HEK293 (cell line): Measurements from ENCODE around the gene BTNL9.

Source experiments
- CTCF ChIA-PET: fragments of 350-600 bp; formaldehyde crosslinking; extraction: SDS; loops from one replicate; lab custom pipeline; 2021; ENCODE audit warnings: antibody characterized with exemption; lab: Yijun Ruan, JAX
- POLR2A ChIA-PET: fragments of 300-600 bp; formaldehyde crosslinking; extraction: SDS; loops from one replicate; lab custom pipeline; 2020; ENCODE audit warnings: antibody characterized with exemption, inconsistent platforms; lab: Yijun Ruan, JAX
- H3K27ac ChIP-seq: fragments of 200-500 bp; sonication (Bioruptor generic); 2 replicates; pipeline ENCODE4 v1.5.1; 2014; ENCODE audit warnings: low read depth, low read length, control low read depth, inconsistent platforms; ENCODE audit errors: extremely low read depth
- H3K36me3 ChIP-seq, 2 experiments: fragments of 200-500 bp in 1 of 2; sonication (Bioruptor generic) in 1 of 2; 1 replicate in 1 of 2; 2 replicates in 1 of 2; pipeline ENCODE4 v1.5.1; 2014 to 2017; ENCODE audit warnings: inconsistent platforms in 2 of 2, low read length in 2 of 2; ENCODE audit not compliant: control insufficient read depth in 2 of 2, insufficient read depth in 1 of 2
- H3K4me1 ChIP-seq: fragments of 200-500 bp; sonication (Bioruptor generic); 2 replicates; pipeline ENCODE4 v1.5.1; 2014; ENCODE audit warnings: mild to moderate bottlenecking, low read length, inconsistent platforms; ENCODE audit not compliant: control insufficient read depth, insufficient read depth
- H3K4me3 ChIP-seq: 2 replicates; pipeline ENCODE4 v1.5.1; 2011; ENCODE audit warnings: low read depth, mild to moderate bottlenecking, control low read depth, low read length, moderate library complexity
- H3K9me3 ChIP-seq: fragments of 200-500 bp; sonication (Bioruptor generic); 2 replicates; pipeline ENCODE4 v1.5.1; 2014; ENCODE audit warnings: low read depth, low read length, inconsistent platforms; ENCODE audit not compliant: control insufficient read depth, insufficient read depth
- BCL11A ChIP-seq: fragments of 450-650 bp; formaldehyde crosslinking; IDR thresholded peaks from 2 replicates; pipeline ENCODE4 v1.5.1; 2016; ENCODE audit warnings: low read depth, missing biosample characterization, missing genetic modification characterization
- CTCF ChIP-seq: fragments of 450-650 bp; formaldehyde crosslinking; IDR thresholded peaks from 2 replicates; pipeline ENCODE4 v1.5.1; 2016; ENCODE audit warnings: missing biosample characterization, missing genetic modification characterization
- GLIS2 ChIP-seq: fragments of 450-650 bp; formaldehyde crosslinking; IDR thresholded peaks from 2 replicates; pipeline ENCODE4 v1.5.1; 2016; ENCODE audit warnings: missing biosample characterization, missing genetic modification characterization
- HOXA7 ChIP-seq: sonication (generic); formaldehyde crosslinking; IDR thresholded peaks from 2 replicates; pipeline ENCODE4 v1.8.1; 2022; ENCODE audit warnings: missing genetic modification reagents, borderline replicate concordance
- MEIS1 ChIP-seq: sonication (generic); formaldehyde crosslinking; IDR thresholded peaks from 2 replicates; pipeline ENCODE4 v1.8.1; 2022; ENCODE audit warnings: missing genetic modification reagents, mild to moderate bottlenecking, borderline replicate concordance
- OVOL3 ChIP-seq: fragments of 450-650 bp; formaldehyde crosslinking; IDR thresholded peaks from 2 replicates; pipeline ENCODE4 v1.5.1; 2016; ENCODE audit warnings: missing biosample characterization, missing genetic modification characterization
- SCRT2 ChIP-seq: fragments of 450-650 bp; formaldehyde crosslinking; IDR thresholded peaks from 2 replicates; pipeline ENCODE4 v1.5.1; 2016; ENCODE audit warnings: missing biosample characterization, missing genetic modification characterization
- WT1 ChIP-seq: fragments of 450-650 bp; formaldehyde crosslinking; IDR thresholded peaks from 2 replicates; pipeline ENCODE4 v1.5.1; 2016; ENCODE audit warnings: missing biosample characterization, missing genetic modification characterization
- ZBTB1 ChIP-seq: fragments of 450-650 bp; formaldehyde crosslinking; IDR thresholded peaks from 2 replicates; pipeline ENCODE4 v1.5.1; 2016; ENCODE audit warnings: missing biosample characterization, missing genetic modification characterization
- ZBTB17 ChIP-seq: fragments of 450-650 bp; formaldehyde crosslinking; IDR thresholded peaks from 2 replicates; pipeline ENCODE4 v1.5.1; 2016; ENCODE audit warnings: missing biosample characterization, missing genetic modification characterization
- ZFP37 ChIP-seq: fragments of 450-650 bp; formaldehyde crosslinking; IDR thresholded peaks from 2 replicates; pipeline ENCODE4 v1.5.1; 2016; ENCODE audit warnings: missing biosample characterization, missing genetic modification characterization
- ZNF132 ChIP-seq: fragments of 450-650 bp; formaldehyde crosslinking; IDR thresholded peaks from 2 replicates; pipeline ENCODE4 v1.5.1; 2017; ENCODE audit warnings: missing biosample characterization, missing genetic modification characterization, borderline replicate concordance
- ZNF16 ChIP-seq: fragments of 450-650 bp; formaldehyde crosslinking; IDR thresholded peaks from 2 replicates; pipeline ENCODE4 v1.5.1; 2016; ENCODE audit warnings: low read depth, missing biosample characterization, missing genetic modification characterization
- ZNF223 ChIP-seq: fragments of 450-650 bp; formaldehyde crosslinking; IDR thresholded peaks from 2 replicates; pipeline ENCODE4 v1.5.1; 2016; ENCODE audit warnings: missing biosample characterization, missing genetic modification characterization
- ZNF23 ChIP-seq: fragments of 450-650 bp; formaldehyde crosslinking; IDR thresholded peaks from 2 replicates; pipeline ENCODE4 v1.5.1; 2016; ENCODE audit warnings: missing biosample characterization, missing genetic modification characterization, borderline replicate concordance
- ZNF335 ChIP-seq: fragments of 450-650 bp; formaldehyde crosslinking; conservative IDR thresholded peaks from 2 replicates; pipeline ENCODE4 v1.5.1; 2016; ENCODE audit warnings: missing biosample characterization, missing genetic modification characterization
- ZNF423 ChIP-seq: fragments of 450-650 bp; formaldehyde crosslinking; IDR thresholded peaks from 2 replicates; pipeline ENCODE4 v1.5.1; 2016; ENCODE audit warnings: missing biosample characterization, missing genetic modification characterization
- ZNF426 ChIP-seq: fragments of 450-650 bp; formaldehyde crosslinking; IDR thresholded peaks from 2 replicates; pipeline ENCODE4 v1.5.1; 2017; ENCODE audit warnings: missing biosample characterization, missing genetic modification characterization, mild to moderate bottlenecking, inconsistent platforms, moderate library complexity
- ZNF521 ChIP-seq: fragments of 450-650 bp; formaldehyde crosslinking; IDR thresholded peaks from 2 replicates; pipeline ENCODE4 v1.5.1; 2017; ENCODE audit warnings: missing biosample characterization, mild to moderate bottlenecking, missing genetic modification characterization
- ZNF548 ChIP-seq: fragments of 450-650 bp; formaldehyde crosslinking; IDR thresholded peaks from 2 replicates; pipeline ENCODE4 v1.5.1; 2016; ENCODE audit warnings: missing biosample characterization, missing genetic modification characterization
- ZNF560 ChIP-seq: fragments of 450-650 bp; formaldehyde crosslinking; IDR thresholded peaks from 2 replicates; pipeline ENCODE4 v1.5.1; 2017; ENCODE audit warnings: missing biosample characterization, missing genetic modification characterization, borderline replicate concordance
- ZNF561 ChIP-seq: fragments of 450-650 bp; IDR thresholded peaks from 2 replicates; pipeline ENCODE4 v1.5.1; 2018; ENCODE audit warnings: missing biosample characterization, missing genetic modification characterization, borderline replicate concordance
- ZNF600 ChIP-seq: fragments of 450-650 bp; formaldehyde crosslinking; IDR thresholded peaks from 2 replicates; pipeline ENCODE4 v1.5.1; 2016; ENCODE audit warnings: missing biosample characterization, missing genetic modification characterization
- ZNF623 ChIP-seq: fragments of 450-650 bp; formaldehyde crosslinking; IDR thresholded peaks from 2 replicates; pipeline ENCODE4 v1.5.1; 2016; ENCODE audit warnings: missing biosample characterization, missing genetic modification characterization
- ZNF626 ChIP-seq: fragments of 450-650 bp; sonication (Bioruptor Pico); formaldehyde crosslinking; IDR thresholded peaks from 2 replicates; pipeline ENCODE4 v1.5.1; 2018; ENCODE audit warnings: missing biosample characterization, missing genetic modification characterization, inconsistent platforms
- ZNF704 ChIP-seq: fragments of 450-650 bp; formaldehyde crosslinking; IDR thresholded peaks from 2 replicates; pipeline ENCODE4 v1.5.1; 2016; ENCODE audit warnings: missing biosample characterization, missing genetic modification characterization
- ZNF792 ChIP-seq: fragments of 450-650 bp; formaldehyde crosslinking; IDR thresholded peaks from 2 replicates; pipeline ENCODE4 v1.5.1; 2016; ENCODE audit warnings: missing biosample characterization, missing genetic modification characterization
- ZNF830 ChIP-seq: fragments of 450-650 bp; IDR thresholded peaks from 2 replicates; pipeline ENCODE4 v1.5.0; 2018; ENCODE audit warnings: missing biosample characterization, missing genetic modification characterization, low read depth, mild to moderate bottlenecking, moderate library complexity
- ZNF837 ChIP-seq: fragments of 450-650 bp; formaldehyde crosslinking; IDR thresholded peaks from 2 replicates; pipeline ENCODE4 v1.5.1; 2016; ENCODE audit warnings: missing biosample characterization, missing genetic modification characterization

BTNL9 gene

GRCh38 chr5:181047921-181048320, 7.9 kb downstream of the BTNL9 start:
- ChIA-PET POLR2A (no interaction called here), CTCF (no interaction called here)
- no peaks in the 10 kb centered on the region for H3K9me3 ChIP-seq
- no peak overlapping the region for H3K27ac ChIP-seq
- no peaks in the 10 kb centered on the region for H3K36me3 ChIP-seq
- no peak overlapping the region for H3K4me3 ChIP-seq
- H3K4me1 ChIP-seq, result peaks cover 3% of the 10 kb centered on the region; the same call in 1 of the 2 replicates
- TF ChIP-seq ZNF600 (tag by site-specific recombination), result peak; percentile 52; the same call in 1 of the 2 replicates
- no peak for TF ChIP-seq HOXA7
- TF ChIP-seq ZBTB1 (tag by site-specific recombination), result no peak
- no peak for TF ChIP-seq ZNF521 (tag by site-specific recombination)

GRCh38 chr5:181050016-181050415, 9.9 kb downstream of the BTNL9 start:
- no peak overlapping the region for H3K27ac ChIP-seq
- H3K4me1 ChIP-seq, result peaks cover 3% of the 10 kb centered on the region; the same call in 1 of the 2 replicates
- H3K9me3 ChIP-seq, result no peaks in the 10 kb centered on the region
- no peaks in the 10 kb centered on the region for H3K36me3 ChIP-seq
- CTCF ChIA-PET, result no interaction called here
- TF ChIP-seq OVOL3 (no peak), ZNF16 (tag by site-specific recombination) (no peak), ZNF626 (tag by site-specific recombination) (no peak), ZNF223 (no peak), GLIS2 (no peak), ZNF560 (tag by site-specific recombination) (no peak)
- no peak overlapping the region for H3K4me3 ChIP-seq
- POLR2A ChIA-PET, result no interaction called here

GRCh38 chr5:181051841-181052671, 12.0 kb downstream of the BTNL9 start:
- H3K27ac ChIP-seq, result no peak overlapping the region
- TF ChIP-seq ZNF792 (tag by site-specific recombination) (no peak), ZNF704 (tag by site-specific recombination) (no peak), ZNF561 (tag by site-specific recombination) (no peak), SCRT2 (tag by site-specific recombination) (no peak), ZNF335 (tag by site-specific recombination) (no peak), WT1 (tag by site-specific recombination) (no peak), ZNF548 (tag by site-specific recombination) (no peak), CTCF (tag by site-specific recombination) (no peak), ZBTB17 (tag by site-specific recombination) (no peak), ZNF423 (tag by site-specific recombination) (no peak), ZNF23 (tag by site-specific recombination) (no peak), ZNF837 (tag by site-specific recombination) (no peak), ZNF426 (tag by site-specific recombination) (no peak), ZNF830 (tag by site-specific recombination) (no peak), ZNF623 (no peak), ZFP37 (tag by site-specific recombination) (no peak), MEIS1 (CRISPR knock-in tag) (no peak), BCL11A (tag by site-specific recombination) (no peak), ZNF132 (tag by site-specific recombination) (no peak)
- no peaks in the 10 kb centered on the region for H3K9me3 ChIP-seq
- ChIA-PET CTCF (no interaction called here), POLR2A (no interaction called here)
- peaks cover 0 to 4% of the 10 kb centered on the region in 2 experiments; a peak in 1 of 3 replicates for H3K36me3 ChIP-seq
- H3K4me1 ChIP-seq, result peaks cover 3% of the 10 kb centered on the region; the same call in 1 of the 2 replicates
- H3K4me3 ChIP-seq, result peak overlapping the region; percentile 23; the same call in 1 of the 2 replicates
